Stimulated activated CD4-positive, alpha-beta T cell treated with anti-CD3 and anti-CD28 coated beads, Interleukin-2, amount 100 ng/mL, for 48 hours (primary cell): ENCODE results near the gene TRIM34.
"Not testable (repeated sequence)": the region's sequence is repeated elsewhere in the genome, so short reads cannot be mapped to it uniquely, and the experiment has no call there.

Experiments
- DNase-seq, 2 donors: peaks; one replicate each; pipeline ENCODE4 v3.0.0-alpha.2; 2020

Gene TRIM34

DNA sequence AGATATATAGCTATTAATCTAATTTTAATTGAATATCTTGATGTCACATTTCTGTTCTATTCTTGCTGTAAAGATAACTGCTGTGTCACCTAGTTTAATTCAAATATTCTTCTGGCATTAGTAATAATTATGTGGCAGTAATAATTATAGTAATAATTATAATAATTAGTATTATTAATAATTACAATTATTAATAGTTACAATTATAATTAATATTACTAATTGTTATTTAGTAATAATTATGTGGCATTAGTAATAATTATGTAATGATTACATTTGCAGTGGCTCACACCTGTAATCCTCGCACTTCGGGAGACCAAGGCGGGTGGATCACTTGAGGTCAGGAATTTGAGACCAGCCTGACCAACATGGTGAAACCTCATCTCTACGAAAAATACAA lies 61.6 kb downstream of the TRIM34 start:
- DNase-seq, result no peak

GRCh38 chr11:5688482-5688881 lies 63.7 kb downstream of the TRIM34 start:
- no peak for DNase-seq

GRCh38 chr11:5689551-5689983 lies 64.8 kb downstream of the TRIM34 start, which contains the start of gene TRIM22:
Gene TRIM22 (plus strand): TSS chr11:5689790. CDS start chr11:5696233, 6,443 bp downstream.
- DNase-seq, result peak; percentile 25 to 30

DNA sequence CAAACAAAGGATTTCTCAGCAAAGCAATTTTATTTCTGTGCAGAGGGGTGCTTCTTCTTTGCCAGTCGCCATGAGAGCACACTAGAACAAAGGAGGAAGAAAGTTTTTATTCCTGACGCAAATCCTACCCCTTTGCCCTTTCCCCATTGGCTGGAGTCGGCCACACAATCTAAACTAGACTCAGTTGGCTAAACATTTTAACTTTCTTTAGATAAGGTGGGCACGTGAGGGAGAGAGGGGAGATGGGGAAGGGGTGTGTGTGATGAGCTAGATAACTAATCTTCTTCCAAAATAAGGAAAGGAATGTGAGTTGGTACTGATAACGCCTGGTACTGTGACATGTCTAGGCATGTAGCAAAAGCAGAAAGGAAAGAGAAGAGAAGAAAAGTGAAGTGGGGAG lies 65.4 kb downstream of the TRIM34 start:
- DNase-seq, result no peak

DNA sequence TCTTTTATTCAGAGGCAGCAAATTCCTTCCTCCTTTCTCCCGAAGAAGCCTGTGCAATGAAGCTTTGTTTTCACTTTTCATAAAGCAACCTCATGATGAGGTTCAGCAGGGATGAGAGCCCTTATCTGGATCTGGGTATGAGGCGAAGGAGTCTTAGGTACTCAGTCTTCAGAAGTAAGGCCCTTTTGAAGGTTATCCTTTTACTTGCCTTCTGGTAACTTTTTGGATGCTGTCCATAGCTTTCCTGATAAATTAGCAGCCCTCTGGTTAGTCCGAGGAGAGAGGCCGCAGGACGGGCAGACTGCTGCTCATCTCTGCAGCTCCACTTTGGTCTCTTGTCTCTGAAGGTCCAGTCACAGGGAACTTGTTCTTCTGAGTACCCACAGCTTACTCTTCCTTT lies 65.9 kb downstream of the TRIM34 start:
- no peak for DNase-seq

DNA sequence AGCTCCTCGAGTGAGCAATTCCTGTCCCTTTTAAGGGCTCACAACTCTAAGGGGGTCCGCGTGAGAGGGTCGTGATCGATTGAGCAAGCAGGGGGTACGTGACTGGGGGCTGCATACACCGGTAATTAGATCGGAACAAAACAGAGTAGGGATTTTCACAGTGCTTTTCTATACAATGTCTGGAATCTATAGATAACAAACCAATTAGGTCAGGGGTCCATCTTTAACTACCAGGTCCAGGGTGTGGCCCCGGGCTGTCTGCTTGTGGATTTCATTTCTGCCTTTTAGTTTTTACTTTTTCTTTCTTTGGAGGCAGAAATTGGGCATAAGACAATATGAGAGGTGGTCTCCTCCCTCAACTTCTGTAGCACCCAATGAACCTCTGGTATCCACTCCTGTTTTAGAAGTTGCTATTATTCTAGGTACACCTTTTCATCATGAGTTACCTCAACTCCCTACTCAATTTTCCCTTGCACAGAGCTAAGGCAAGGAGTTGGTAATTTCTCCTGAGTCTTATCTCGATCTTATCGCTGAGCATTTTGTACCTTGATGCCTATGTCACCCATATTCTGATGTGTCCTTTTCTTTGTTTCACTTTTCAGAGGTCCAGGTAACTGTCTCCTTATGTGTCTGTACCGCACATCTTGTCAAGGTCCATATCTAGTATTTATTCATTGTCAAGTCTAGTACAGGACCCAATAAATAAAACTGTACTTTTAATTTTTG lies 66.6 kb downstream of the TRIM34 start:
- DNase-seq, result not testable (repeated sequence)

DNA sequence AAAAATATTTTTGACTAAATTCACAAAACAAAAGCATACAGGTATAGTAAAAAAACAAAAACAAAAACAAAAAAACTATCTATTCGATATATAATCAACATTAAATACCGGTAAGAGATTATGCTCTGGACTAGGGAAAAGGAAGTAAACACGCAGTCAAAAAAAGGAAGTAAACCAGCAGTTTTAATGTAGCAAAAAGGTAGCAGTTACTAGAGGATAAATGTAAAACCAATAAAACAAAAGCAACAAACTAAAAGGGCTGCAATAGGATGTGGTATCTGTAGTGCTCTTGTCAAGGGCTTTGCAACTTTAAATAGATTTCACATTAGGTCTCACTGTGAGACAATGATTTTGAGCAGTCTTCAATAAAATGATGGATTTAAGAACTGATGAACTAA lies 67.2 kb downstream of the TRIM34 start:
- no peak for DNase-seq
